Lower leg skin (tissue), 3 donors: ENCODE measurements around the gene LFNG.
"Not testable (repeated sequence)": the region's sequence is repeated elsewhere in the genome, so short reads cannot be mapped to it uniquely, and the experiment has no call there.

ENCODE experiments used
- CTCF ChIP-seq, 3 donors: fragments of 450-650 bp; IDR thresholded peaks; one replicate each; pipeline ENCODE4 v1.5.1; 2016; ENCODE audit warnings: antibody characterized with exemption in 3 of 3, mild to moderate bottlenecking in 3 of 3, moderate library complexity in 2 of 3
- POLR2A ChIP-seq, 2 donors: fragments of 450-650 bp; IDR thresholded peaks; one replicate each; pipeline ENCODE4 v1.6.1; 2016 to 2017; ENCODE audit warnings: antibody characterized with exemption in 2 of 2, mild to moderate bottlenecking in 1 of 2, moderate library complexity in 1 of 2

DNA sequence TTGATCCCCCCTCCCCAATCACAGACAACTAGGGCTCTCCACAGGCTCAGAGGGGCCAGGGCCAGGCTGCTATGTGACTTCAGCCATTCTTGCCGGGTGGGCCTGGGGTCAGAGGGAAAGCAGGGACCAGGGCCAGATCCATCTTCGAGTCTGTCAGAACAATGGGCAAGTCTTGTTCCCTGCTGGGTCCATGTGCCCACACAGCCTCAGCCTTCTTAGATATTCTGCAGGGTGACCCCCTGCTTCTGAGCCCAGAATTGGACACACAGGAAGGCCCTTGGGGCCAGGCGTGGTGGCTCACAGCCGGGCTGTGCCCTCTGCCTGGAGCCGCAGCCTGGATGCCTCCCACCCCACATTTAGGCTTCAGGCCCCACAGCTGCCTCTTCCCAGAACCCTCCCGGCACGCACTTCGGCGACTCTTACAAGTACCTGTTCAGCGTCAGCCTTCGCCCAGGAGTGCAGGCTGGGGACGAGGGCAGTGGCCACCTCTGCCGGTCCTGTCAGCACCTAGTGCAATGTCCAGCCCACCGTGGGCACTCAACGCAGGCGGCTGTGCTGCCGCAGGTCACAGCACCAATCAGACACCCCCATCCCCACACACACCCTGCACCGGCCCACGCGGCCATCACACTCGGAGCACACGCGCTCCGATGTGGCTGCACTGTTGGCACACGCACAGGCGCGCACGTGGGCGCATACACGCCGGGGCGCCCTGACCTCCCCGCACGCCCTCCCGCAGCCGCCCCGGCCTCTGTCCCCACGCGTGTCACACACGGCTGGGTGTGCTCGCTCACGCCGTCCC lies 11.6 kb downstream of the LFNG start:
- TF ChIP-seq CTCF, POLR2A (IDR thresholded peaks at IDR 0.05): not testable (repeated sequence)
